NCI-H2196 treated with DMSO at 0.1 percent for 48 hours (cell line): ENCODE results near the gene GRIN3B.
A peak's percentile ranks its signal among the peaks of the same experiment; 100 is the strongest.
"Not testable (repeated sequence)": the region's sequence is repeated elsewhere in the genome, so short reads cannot be mapped to it uniquely, and the experiment has no call there.

Experiments used
- DNase-seq: peaks from one replicate; lab custom pipeline; 2025; ENCODE audit not compliant: unreplicated experiment; lab: John Stamatoyannopoulos, UW

GRIN3B gene

DNA sequence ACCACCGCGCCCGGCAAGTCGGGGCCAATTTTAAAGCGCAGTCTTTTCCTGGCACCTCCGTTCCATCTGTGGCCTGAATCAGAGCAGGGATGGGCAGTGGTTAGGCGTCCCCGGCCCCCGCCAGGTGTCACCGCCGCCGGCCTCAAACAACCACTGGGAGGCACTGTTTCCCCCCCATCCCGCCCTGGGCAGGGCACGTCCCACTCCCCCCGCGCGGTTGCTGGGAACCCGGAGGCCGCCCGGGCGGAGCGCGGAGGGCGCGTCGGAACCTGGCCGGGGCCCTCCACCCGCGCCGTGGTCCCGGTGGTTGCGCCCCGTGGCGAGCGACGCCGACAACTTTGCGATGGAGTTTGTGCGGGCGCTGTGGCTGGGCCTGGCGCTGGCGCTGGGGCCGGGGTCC lies at the start of gene GRIN3B:
GRIN3B (plus strand) TSS at position 325 of the 400 bp plus-strand sequence; CDS start at position 344, 19 bp downstream.
- peak; percentile 53 for DNase-seq

DNA sequence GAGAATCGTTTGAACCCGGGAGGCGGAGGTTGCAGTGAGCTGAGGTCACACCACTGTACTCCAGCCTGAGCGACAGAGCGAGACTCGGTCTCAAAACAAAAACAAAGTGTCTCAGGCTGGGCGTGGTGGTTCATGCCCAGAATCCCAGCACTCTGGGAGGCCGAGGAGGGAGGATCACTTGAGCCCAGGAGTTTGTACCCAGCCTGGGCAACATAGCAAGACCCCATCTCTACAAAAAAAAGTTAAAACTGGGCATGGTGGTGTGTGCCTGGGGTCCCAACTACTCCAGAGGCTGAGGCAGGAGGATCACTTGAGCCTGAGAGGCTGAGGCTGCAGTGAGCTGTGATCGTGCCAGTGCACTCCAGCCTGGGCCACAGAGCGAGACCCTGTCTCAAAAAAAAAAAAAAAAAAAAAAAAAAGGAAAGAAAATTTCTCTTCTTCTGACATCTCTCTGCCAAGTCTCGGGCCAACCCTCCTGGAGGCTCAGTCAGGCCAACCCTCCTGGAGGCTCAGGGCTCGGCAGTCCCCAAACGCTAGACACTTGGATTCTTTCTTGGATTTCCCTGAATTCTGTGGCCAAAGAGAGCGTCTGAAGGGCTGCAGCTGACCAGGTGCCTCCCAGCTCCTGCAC lies 48.1 kb upstream of the GRIN3B start:
- DNase-seq, result no peak

DNA sequence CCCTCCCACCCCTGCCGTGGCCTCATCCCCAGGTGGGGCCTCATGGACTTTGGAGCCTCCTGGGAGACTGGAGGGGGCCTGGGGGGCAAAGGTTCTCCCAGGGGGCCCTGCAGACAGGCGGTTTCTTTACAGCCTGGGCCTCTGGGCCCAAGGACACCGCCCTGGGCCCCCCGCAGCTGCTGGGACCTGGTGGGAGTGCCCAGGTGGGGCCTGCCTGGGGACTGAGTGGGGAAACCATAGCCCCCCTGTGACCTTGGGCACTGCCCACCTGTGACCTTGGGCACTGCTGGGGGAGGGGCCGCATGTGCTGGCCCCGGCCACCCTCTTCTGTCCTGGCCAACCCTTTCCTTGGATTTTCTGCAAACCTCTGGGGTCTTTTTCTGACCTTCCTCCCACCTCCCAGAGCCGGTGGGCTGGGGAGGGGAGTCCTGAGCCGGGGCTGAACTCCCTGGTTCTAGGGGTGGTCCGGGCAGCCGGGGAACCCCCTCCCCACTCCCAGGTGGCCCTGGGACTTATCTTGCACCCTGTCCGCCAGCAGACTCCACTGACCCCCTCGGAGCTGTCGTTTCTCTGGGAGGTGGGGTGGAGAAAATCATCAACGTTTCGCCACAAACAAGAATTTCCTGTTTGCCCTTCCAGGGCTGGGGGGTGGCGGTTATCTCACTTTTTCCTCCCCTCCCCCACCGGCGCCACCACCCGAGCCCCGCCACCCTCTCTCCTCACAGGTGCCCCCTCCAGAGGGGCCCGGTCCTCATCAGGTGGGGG lies 47.4 kb upstream of the GRIN3B start:
- DNase-seq, result no peak

DNA sequence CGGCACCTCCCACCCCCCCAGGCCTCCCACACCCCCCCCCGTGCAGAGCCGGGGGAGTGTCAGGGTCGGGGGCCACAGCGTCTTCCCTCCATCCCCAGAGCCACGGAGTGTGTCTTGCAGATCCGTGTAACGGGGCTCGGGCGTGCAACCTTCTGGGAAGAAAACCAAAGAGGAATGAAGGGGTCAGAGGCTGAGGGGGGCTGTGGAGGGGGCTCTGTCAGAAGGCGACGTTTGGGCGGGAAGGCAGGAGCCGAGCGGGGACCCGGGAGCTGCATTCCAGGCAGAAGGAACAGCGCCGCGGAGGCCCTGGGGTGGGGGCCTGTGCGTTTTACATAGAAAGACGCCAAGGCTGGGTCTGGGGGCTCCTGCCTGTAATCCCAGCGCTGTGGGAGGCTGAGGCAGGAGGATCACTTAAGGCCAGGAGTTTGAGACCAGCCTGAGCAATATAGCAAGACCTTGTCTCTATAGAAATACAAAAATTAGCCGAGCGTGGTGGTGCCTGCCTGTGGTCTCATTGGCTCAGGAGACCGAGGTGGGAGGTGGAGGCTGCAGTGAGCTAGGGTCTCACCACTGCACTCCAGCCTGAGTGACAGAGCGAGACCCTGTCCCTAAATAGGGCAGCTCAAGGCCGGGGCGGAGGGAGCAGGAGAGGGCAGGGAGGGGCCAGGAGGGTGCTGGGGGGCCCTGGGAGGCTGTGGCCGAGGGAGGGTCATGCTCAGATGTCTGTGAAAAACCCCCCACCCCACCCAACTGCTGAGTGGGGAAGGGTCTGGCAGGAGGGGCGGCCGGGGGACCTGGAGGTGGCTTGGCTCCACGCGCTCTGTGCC lies 46.6 kb upstream of the GRIN3B start:
- DNase-seq, result no peak

DNA sequence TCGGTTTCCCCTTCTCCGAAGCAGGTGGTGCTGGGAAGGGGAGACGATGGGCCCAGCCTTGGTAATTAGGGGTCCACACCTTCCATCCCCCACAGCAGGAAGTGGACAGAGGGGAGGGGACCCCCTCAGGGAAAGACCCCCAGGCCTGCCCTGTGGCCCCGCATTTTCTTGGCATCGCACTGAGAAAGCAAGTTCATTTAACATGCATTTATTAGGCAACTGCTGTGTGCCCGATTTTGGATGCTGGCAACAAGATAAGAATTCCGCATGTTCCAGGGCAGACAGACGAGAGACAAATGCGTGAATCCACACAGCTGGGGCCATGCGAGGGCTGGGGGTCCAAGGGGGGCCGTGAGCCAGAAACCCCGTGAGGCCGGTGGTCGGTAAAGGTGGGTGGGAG lies 45.9 kb upstream of the GRIN3B start:
- DNase-seq, result no peak

GRCh38 chr19:954672-955494 lies 45.3 kb upstream of the GRIN3B start:
- DNase-seq, result no peak

GRCh38 chr19:955803-956765 lies 44.1 kb upstream of the GRIN3B start:
- DNase-seq, result no peak

- no peak for DNase-seq
Observed at GRCh38 chr19:956766-957440, 43.3 kb upstream of the GRIN3B start.

- DNase-seq, result not testable (repeated sequence)
Observed at GRCh38 chr19:957578-957977, 42.6 kb upstream of the GRIN3B start.

GRCh38 chr19:958967-959855 lies 41.0 kb upstream of the GRIN3B start:
- no peak for DNase-seq

- DNase-seq, result no peak
Observed at GRCh38 chr19:960020-960419, 40.2 kb upstream of the GRIN3B start.

GRCh38 chr19:960601-960938 lies 39.6 kb upstream of the GRIN3B start:
- no peak for DNase-seq

GRCh38 chr19:961866-962620 lies 38.2 kb upstream of the GRIN3B start:
- no peak for DNase-seq

GRCh38 chr19:962683-963400 lies 37.4 kb upstream of the GRIN3B start:
- DNase-seq, result no peak

DNA sequence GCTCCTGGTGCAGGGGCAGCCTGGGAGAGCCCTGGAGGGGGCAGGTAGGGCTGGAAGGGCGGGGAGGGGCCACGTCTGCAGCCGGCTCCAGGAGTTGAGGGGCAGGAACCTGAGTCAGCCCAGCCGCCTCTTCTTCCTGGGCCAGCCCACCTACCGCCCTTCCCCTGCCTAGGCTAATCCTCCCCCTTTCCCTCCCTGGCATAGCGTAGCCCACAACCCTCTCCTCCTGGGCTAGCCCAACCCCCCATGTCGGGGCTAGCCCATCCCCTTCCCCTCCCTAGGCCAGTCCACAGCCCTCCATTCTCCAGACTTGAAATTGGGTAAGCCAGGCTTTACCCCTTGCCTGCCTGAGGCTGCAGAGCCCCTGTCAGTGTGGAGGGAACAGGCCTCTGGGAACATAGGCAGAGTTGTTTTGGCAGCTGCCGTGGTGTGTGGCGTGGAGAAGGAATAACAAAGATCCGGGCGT lies 36.7 kb upstream of the GRIN3B start:
- no peak for DNase-seq

GRCh38 chr19:964116-964520 lies 36.1 kb upstream of the GRIN3B start:
- DNase-seq, result no peak
